Fibroblast of lung (primary cell): ENCODE data around the gene SMYD1.

ENCODE experiments used
- CTCF ChIP-seq, 2 donors: IDR thresholded peaks in 1 of 2; conservative IDR thresholded peaks in 1 of 2; 1 replicate in 1 of 2; 2 replicates in 1 of 2; pipeline ENCODE4 v1.5.1; 2011 to 2012; ENCODE audit warnings: low read length in 2 of 2, control low read depth in 1 of 2, inconsistent platforms in 1 of 2, low read depth in 1 of 2, mild to moderate bottlenecking in 1 of 2
- EZH2 ChIP-seq: IDR thresholded peaks from 2 replicates; pipeline ENCODE4 v1.5.1; 2012; ENCODE audit warnings: low read length, control low read depth, mild to moderate bottlenecking; ENCODE audit errors: missing control alignments

DNA sequence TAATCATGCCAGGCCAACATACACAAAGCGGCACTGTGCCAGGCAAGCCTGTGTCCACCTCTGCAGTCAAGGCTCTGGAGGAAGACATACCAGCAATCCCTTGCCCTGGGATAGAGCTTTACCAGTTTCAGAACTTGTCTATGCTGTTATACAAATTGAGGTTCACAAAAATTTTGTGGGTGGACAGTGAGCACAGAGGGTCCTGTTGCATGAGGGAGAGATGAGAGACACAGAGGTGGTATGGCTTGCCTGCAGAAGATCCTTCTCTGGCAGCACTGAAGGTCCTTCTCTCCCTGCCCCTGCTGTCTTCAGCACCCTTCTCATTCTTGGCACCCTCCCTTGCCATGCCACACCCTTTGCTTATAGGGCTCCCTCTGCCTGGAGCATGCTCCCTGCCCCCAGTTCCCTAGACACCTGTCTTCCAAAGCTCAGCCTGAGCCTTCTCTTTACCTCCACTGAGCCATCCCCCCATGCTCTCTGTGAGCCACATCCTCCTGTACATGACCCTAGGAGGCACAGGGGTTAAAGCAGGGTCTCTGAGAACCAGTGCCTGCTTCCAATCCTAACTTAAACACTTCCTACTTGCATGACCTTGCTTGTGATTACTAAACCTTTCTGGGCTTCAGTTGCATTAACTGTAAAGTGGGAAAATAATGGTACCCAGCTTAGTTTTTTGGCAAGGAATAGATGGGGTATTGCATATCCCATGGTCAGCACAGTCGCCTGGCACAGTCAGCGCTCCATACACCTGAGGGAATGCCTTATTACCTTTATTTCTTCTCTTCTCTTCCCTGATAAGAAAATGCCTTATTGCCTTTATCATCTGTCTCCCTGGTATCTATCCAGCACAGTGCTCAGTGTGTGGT is 59.4 kb downstream of the SMYD1 start:
- TF ChIP-seq CTCF (conservative IDR thresholded peaks at IDR 0.05 in 1 of 2, IDR thresholded peaks at IDR 0.05 in 1 of 2; ENCODE audit: low read depth in 1 of 2, low read length in 2 of 2), result no peak
- no peak for TF ChIP-seq EZH2
